ENCODE measurements around the gene STX2.
"Not testable (repeated sequence)": the region's sequence is repeated elsewhere in the genome, so short reads cannot be mapped to it uniquely, and the experiment has no call there.

STX2 gene

GRCh38 chr12:130868412-130868811 is 29.4 kb upstream of the STX2 start:
- DNase-seq: peak; percentile 35

- DNase-seq: no peak
Measured at GRCh38 chr12:130863298-130863697, 24.2 kb upstream of the STX2 start.

GRCh38 chr12:130862771-130863170 is 23.7 kb upstream of the STX2 start:
- DNase-seq: not testable (repeated sequence)

DNA sequence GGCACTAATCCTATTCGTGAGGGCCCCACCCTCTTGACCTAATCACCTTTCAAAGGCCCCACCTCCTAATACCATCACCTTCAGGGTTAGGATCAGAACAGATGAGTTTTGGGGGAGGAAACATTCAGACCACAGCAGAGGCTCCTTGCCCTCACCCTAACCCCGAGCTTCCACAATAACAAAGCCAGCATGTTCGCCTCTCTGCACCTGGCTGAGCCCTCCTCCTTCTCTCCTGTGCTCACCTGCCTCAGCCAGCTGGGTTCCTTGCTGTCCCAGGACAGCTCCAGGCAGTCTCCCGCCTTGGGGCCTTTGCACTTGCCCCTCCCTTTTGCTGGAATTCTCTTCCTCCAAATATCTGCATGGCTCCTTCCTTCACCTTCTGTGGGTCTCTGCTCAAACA is 23.1 kb upstream of the STX2 start:
- DNase-seq: no peak

DNA sequence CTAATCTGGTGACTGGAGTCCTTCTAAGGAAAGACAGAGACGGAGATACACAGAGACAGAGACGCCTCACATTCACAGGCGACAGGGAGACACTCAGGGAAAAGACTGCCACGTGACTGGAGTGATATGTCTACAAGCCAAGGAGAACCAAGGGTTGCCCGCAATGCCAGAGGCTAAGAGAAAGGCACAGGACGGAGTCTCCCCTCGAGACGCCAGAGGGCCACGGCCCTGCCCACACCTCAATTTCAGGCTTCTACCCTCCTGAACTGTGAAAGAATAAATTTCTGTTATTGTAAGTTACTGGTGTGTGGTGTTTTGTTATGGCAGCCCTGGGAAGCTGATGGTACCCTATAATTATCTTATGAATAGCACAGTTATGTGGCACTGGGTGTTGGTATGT is 21.3 kb upstream of the STX2 start:
- no peak for DNase-seq

DNA sequence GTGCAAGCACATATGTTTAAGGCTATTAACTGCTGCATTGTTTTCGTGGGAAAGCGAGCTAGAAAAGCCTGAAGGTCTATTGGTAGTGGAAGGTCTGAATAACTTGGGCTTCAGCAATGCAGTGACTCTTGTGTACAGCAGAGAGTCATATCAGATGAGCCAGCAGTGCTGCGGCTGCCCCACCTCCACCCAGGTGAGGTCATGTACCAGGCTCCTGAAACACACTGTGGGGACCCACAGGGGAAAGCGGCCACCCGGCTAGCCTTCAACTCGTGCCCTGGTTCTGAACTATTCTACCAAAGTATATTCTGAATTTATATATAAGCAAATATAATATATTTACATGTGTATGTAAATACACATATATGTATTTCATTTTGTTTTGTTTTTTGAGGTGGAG is 20.1 kb upstream of the STX2 start:
- no peak for DNase-seq

DNA sequence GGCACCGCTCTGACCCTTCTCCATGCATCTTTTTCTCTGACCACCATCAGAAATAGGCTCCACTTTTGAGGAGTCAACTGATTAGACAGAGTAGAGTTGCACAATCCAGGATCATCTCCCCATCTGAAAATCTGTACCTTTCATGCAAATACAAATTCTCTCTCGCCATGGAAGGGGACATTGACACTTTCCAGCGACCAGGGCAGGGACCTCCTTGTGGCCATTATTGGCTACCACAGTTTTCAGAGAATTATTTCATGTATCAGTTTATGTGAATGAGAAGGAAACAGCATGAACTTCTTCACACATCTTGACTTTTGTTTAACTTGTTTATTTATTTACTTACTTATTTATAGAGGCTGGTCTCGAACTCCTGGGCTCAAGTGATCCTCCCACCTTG is 19.0 kb upstream of the STX2 start:
- DNase-seq: no peak

GRCh38 chr12:130856088-130856487 is 17.0 kb upstream of the STX2 start:
- no peak for DNase-seq

DNA sequence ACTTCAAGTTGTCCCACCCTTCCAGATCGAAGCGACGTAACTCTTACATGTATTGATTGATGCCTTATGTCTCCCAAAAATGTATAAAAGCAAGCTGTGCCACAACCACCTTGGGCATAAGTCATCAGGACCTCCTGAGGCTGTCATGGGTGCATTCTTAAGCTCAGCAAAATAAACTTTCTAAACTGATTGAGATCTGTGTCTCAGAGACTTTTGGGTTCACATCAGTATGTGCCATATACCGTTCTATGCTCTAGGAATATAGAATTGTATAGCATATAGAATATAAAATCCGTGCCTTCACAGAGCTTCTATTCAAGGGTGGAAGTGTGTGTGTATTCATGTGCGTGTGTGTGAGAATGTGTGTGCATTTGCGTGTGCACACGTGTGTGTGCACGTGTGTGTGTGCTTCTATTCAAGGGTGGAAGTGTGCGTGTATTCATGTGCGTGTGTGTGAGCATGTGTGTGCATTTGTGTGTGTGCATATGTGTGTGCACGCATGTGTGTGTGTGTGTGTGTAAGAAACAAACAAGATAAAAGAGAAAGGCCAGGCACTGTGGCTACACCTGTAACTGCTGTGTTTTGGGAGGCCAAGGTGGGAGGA is 11.5 kb upstream of the STX2 start:
- no peak for DNase-seq

DNA sequence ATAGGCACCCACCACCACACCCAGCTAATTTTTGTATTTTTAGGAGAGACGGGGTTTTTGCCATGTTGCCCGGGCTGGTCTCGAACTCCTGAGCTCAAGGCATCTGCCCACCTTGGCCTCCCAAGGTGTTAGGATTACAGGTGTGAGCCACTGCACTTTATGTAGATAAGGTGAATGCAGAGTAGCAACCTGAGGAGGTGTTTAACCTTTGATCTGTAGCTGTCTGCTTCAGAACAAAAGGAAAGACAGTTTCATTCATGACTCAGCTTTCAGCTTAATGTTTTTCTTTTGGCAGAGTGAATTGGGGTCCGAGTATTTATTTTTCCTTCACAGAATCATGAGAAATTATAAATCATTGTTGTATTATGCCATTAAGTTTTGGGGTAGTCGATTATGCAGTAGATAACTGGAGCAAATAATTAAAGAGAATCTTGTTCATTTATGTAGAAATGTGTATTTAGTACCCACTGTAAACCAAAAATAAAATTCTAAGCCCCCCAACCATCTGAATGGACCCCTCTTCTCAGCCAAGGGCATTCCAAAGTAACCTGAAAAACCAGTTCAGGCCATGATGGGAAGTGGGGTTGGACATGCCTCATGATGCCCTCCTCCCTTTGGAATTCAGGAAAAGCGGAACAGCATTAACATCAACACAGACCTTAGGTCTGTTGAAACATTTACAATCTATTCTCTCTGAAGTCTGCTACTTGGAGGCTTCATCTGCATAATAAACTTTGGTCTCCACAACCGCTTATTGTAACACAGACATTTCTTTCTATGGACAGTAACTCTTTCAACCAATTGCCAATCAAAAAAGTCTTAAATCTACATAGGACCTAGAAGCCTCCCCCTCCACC is 10.7 kb upstream of the STX2 start:
- DNase-seq: no peak

- not testable (repeated sequence) for DNase-seq
Measured at GRCh38 chr12:130848785-130849305, 9.8 kb upstream of the STX2 start.

- DNase-seq: not testable (repeated sequence)
Measured at GRCh38 chr12:130848105-130848504, 9.1 kb upstream of the STX2 start.

DNA sequence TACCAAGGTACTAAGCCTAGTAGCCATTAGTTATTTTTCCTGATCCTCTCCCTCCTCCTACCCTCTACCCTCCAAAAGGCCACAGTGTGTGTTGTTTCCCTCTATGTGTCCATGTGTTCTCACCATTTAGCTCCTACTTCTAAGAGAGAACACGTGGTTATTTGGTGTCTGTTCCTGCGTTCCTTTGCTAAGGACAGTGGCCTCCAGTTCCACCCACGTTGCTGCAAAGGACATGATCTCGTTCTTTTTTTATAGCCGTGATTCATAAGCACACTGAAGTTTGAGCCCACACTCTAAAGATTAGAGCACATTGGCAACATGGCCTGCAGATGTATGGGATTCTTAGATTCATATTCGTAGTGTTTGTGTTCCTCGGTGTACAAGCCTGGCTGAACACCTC is 8.1 kb upstream of the STX2 start:
- DNase-seq: no peak

- DNase-seq: no peak
Measured at GRCh38 chr12:130846369-130846768, 7.3 kb upstream of the STX2 start.

GRCh38 chr12:130839770-130840404 is 837 bp upstream of the STX2 start:
- DNase-seq: no peak

- DNase-seq: peak; percentile 54
Measured at GRCh38 chr12:130838284-130838950, 633 bp downstream of the STX2 start.

DNA sequence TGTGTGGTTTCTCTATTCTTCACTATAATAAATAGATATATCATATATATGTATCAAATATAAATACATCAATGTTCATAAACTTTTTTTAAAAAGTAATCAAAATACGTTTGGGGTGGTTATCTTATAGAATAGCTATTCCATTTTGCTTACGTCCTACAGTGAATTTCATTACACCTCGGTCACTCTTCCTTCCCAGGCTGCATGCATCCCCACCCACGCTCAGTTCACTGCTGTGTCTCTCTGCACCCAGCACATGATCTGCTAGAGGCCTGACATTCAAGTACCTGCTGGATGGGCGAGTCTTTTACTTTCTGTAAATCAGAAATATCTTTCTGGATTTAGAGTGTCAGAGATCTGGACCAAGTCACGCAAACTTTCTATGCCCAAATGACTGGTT is 3.6 kb downstream of the STX2 start:
- no peak for DNase-seq

- DNase-seq: peak; percentile 61
Measured at GRCh38 chr12:130835011-130835410, 4.0 kb downstream of the STX2 start.

DNA sequence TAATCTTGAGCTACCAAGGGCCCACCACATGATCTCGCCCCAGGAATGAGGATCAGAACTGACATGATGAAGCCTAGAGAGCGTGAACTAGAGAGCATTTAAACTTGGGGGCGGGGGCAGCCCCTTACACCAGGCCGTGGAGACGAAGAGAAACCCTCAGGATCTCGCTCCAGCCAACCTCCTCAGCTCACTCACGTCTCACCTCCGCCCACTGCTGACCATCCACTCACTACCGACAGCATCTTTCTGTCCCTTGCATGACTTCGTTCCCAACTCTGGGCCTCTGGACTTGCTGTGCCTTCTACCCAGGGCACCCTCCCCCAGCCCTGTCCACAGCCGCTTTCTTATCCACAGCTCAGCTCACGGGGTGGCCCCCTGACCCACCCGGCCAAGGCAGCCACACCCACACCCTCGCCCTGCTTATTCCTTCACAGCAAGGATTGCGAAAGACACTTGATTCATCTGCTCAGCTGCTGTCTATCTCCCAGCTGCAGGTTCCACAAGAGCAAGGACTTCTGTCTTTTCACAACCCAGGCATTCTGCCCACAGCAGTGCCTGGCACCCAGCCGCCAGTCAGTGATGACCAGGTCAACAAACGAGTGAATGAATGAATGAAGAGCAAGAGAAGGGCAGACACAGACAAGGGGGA is 6.4 kb downstream of the STX2 start:
- DNase-seq: peak; percentile 91

- no peak for DNase-seq
Measured at GRCh38 chr12:130831876-130832405, 7.1 kb downstream of the STX2 start.

DNA sequence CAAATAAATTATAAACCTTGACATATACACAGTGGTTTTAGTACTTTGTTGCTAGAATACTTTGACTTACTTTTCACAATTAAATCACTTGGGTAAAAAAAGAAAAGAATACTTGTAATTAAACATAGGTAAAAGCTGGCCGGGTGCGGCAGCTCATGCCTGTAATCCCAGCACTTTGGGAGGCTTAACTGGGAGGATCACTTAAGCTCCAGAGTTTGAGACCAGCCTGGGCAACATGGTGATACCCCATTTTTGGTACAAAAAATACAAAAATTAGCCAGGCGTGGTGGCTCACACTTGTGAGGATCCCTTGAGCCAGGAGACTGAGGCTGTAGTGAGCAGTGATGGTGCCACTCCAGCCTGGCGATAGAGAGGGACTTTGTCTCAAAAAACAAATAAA is 7.8 kb downstream of the STX2 start:
- DNase-seq: no peak

- DNase-seq: no peak
Measured at GRCh38 chr12:130830246-130830551, 8.9 kb downstream of the STX2 start.
